Measurements from ENCODE around the gene ATP7B.

DNA sequence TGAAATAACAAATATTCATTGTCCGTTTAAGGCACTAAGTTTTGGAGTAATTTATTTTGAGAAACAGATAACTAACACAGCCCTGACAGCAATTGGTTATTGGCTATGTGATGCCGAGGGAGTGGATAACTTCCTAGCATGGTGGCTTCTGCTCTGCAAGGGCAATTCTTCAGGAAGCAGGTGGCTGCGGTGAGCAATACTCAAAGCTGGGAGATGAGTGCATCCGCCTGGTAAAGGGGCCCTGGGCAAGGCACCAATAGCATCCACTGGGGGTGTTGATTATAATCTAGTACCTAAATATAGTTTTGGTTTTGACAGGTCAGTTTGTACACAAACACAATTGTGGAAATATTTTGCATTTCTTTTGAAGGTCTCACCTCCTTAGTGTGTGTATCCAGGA, 108.5 kb downstream of the ATP7B start:
- TF ChIP-seq, protein P1, sequence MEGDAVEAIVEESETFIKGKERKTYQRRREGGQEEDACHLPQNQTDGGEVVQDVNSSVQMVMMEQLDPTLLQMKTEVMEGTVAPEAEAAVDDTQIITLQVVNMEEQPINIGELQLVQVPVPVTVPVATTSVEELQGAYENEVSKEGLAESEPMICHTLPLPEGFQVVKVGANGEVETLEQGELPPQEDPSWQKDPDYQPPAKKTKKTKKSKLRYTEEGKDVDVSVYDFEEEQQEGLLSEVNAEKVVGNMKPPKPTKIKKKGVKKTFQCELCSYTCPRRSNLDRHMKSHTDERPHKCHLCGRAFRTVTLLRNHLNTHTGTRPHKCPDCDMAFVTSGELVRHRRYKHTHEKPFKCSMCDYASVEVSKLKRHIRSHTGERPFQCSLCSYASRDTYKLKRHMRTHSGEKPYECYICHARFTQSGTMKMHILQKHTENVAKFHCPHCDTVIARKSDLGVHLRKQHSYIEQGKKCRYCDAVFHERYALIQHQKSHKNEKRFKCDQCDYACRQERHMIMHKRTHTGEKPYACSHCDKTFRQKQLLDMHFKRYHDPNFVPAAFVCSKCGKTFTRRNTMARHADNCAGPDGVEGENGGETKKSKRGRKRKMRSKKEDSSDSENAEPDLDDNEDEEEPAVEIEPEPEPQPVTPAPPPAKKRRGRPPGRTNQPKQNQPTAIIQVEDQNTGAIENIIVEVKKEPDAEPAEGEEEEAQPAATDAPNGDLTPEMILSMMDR (conservative IDR thresholded peaks at IDR 0.05; ENCODE audit: low read depth in 2 of 2): no peak
- no peak for TF ChIP-seq EZH2phosphoT487 (IDR thresholded peaks at IDR 0.05; ENCODE audit: unreplicated experiment)
- TF ChIP-seq NANOG (IDR thresholded peaks at IDR 0.05; ENCODE audit: borderline replicate concordance): no peak
- TF ChIP-seq POLR2AphosphoS5 (IDR thresholded peaks at IDR 0.05; ENCODE audit: low read depth): no peak
- TF ChIP-seq, protein P2, sequence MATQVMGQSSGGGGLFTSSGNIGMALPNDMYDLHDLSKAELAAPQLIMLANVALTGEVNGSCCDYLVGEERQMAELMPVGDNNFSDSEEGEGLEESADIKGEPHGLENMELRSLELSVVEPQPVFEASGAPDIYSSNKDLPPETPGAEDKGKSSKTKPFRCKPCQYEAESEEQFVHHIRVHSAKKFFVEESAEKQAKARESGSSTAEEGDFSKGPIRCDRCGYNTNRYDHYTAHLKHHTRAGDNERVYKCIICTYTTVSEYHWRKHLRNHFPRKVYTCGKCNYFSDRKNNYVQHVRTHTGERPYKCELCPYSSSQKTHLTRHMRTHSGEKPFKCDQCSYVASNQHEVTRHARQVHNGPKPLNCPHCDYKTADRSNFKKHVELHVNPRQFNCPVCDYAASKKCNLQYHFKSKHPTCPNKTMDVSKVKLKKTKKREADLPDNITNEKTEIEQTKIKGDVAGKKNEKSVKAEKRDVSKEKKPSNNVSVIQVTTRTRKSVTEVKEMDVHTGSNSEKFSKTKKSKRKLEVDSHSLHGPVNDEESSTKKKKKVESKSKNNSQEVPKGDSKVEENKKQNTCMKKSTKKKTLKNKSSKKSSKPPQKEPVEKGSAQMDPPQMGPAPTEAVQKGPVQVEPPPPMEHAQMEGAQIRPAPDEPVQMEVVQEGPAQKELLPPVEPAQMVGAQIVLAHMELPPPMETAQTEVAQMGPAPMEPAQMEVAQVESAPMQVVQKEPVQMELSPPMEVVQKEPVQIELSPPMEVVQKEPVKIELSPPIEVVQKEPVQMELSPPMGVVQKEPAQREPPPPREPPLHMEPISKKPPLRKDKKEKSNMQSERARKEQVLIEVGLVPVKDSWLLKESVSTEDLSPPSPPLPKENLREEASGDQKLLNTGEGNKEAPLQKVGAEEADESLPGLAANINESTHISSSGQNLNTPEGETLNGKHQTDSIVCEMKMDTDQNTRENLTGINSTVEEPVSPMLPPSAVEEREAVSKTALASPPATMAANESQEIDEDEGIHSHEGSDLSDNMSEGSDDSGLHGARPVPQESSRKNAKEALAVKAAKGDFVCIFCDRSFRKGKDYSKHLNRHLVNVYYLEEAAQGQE (IDR thresholded peaks at IDR 0.05; ENCODE audit: unreplicated experiment): no peak
